Spinal cord (tissue), 10 donors: ENCODE data around the gene BGN. TPM values are rescaled to one million over a fixed set of nuclear protein-coding genes. Genes with fewer than 3 reads are reported as not detected.

ENCODE experiments used
- DNase-seq, 6 donors: peaks; one replicate each; pipeline versions ENCODE4 v3.0.0 to v3.0.0-alpha.2; 2013 to 2015; ENCODE audit warnings: low spot score in 6 of 6, low read depth in 4 of 6
- H3K27ac ChIP-seq: one replicate; pipeline ENCODE4 v1.5.1; 2013; ENCODE audit warnings: low read depth, low read length, control low read depth
- H3K27me3 ChIP-seq: one replicate; pipeline ENCODE4 v1.6.1; 2013; ENCODE audit warnings: low read length; ENCODE audit not compliant: control insufficient read depth, insufficient read depth
- H3K36me3 ChIP-seq: one replicate; pipeline ENCODE4 v1.6.1; 2013; ENCODE audit warnings: low read length; ENCODE audit not compliant: control insufficient read depth, insufficient read depth
- H3K4me1 ChIP-seq: one replicate; pipeline ENCODE4 v1.6.1; 2013; ENCODE audit warnings: low read length; ENCODE audit not compliant: control insufficient read depth, insufficient read depth
- H3K4me3 ChIP-seq: one replicate; pipeline ENCODE4 v1.5.1; 2013; ENCODE audit warnings: low read depth, low read length, control low read depth
- H3K9me3 ChIP-seq: one replicate; pipeline ENCODE4 v1.6.1; 2013; ENCODE audit warnings: low read length; ENCODE audit not compliant: control insufficient read depth, insufficient read depth
- WGBS: methylation state at CpG from one replicate; pipeline ENCODE4 v1.1.5; 2013; ENCODE audit warnings: missing lambda C conversion rate; ENCODE audit not compliant: insufficient coverage; 5-methylcytosine and 5-hydroxymethylcytosine counted together
- polyA plus RNA-seq, 2 donors: library from polyadenylated mRNA; unstranded; fragments of 120-200 nt; gene quantifications; one replicate each; pipeline ENCODE4 v1.2.1, GENCODE V29; 2013; ENCODE audit not compliant: insufficient read length in 2 of 2
- total RNA-seq, 2 donors: library from RNA; depleted of rRNA in 1 of 2; stranded (reverse); fragments of 120-200 nt in 1 of 2; fragments of >200 nt in 1 of 2; gene quantifications; one replicate each; pipeline versions ENCODE4 v1.2.3 to v1.2.4, GENCODE V29; 2013 to 2014
- donor health status: healthy.

BGN gene
- total and polyA plus RNA-seq, 4 donors = 40.2 to 136 (median 83.5) TPM

DNA sequence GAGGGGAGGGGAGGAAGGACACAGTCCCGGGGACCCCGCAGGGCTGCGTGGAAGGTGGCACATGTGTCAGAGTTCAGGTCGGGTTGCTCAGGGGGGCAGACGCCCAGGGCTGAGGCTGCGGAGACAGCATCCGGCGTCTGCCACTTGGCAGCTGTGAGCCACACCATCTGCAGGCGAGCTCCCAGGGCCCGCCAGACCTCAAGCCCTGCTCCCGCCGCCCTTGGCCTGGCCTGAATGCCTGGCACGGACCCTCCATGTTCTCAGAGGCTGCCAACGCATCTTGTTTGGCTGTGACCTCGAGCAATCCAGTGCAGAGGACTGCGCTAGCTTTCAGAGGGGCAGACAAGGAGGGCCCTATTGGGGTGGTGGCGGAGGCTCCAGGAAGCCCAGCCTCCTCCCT is 5.1 kb downstream of the BGN start:
- Histone ChIP-seq H3K4me1 (peaks cover 60% of the 10 kb centered on the region), H3K36me3 (peaks cover 4% of the 10 kb centered on the region), H3K9me3 (no peaks in the 10 kb centered on the region), H3K27me3 (peaks cover 3% of the 10 kb centered on the region), H3K4me3 (no peak overlapping the region), H3K27ac (no peak overlapping the region)
- peak in 1 of 6 donors; percentile 69 for DNase-seq
- 62% methylated on average over 16 of the region's 17 CpGs for WGBS

DNA sequence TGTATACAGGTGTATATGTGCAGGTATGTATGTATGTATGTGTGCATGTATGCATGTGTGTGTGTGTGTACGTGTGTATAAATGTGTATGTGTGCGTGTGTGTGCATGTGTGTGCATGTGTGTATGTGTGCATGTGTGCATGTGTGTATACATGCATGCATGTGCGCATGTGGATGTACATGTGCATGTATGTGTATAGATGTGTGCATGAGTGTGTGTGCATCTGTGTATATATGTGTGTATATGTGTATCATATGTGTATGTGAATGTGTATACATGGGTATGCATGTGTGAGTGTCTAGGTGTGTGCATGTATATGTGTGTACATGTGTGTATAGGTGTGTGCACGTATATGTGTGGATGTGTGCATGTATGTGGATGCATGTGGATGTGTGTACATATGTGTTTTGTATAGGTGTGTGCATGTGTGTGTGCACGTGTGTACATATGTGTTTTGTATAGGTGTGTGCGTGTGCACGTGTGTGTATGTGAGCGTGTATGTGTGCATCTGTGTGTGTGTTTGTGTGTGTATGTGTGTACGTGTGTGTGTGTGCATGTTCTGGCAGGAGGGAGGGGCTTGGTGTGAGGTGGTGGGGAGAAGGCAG is 6.0 kb downstream of the BGN start:
- peaks cover 4% of the 10 kb centered on the region for H3K36me3 ChIP-seq
- DNase-seq = no peak
- H3K27ac ChIP-seq = no peak overlapping the region
- H3K4me3 ChIP-seq = no peak overlapping the region
- peaks cover 51% of the 10 kb centered on the region for H3K4me1 ChIP-seq
- H3K27me3 ChIP-seq = peaks cover 2% of the 10 kb centered on the region
- 92% methylated on average over 9 of the region's 9 CpGs for WGBS
- no peaks in the 10 kb centered on the region for H3K9me3 ChIP-seq

- no peaks in the 10 kb centered on the region for H3K27me3 ChIP-seq
- DNase-seq = peak in 1 of 6 donors; percentile 61
- no peaks in the 10 kb centered on the region for H3K9me3 ChIP-seq
- WGBS = 72% methylated on average over 7 of the region's 8 CpGs
- peaks cover 43% of the 10 kb centered on the region for H3K4me1 ChIP-seq
- H3K27ac ChIP-seq = no peak overlapping the region
- H3K4me3 ChIP-seq = no peak overlapping the region
- H3K36me3 ChIP-seq = peaks cover 4% of the 10 kb centered on the region
These were observed 6.8 kb downstream of the BGN start for GRCh38 chrX:153501530-153501929.

- H3K4me3 ChIP-seq = no peak overlapping the region
- no peaks in the 10 kb centered on the region for H3K9me3 ChIP-seq
- no peak overlapping the region for H3K27ac ChIP-seq
- DNase-seq = no peak
- 81% methylated on average over 9 of the region's 10 CpGs for WGBS
- no peaks in the 10 kb centered on the region for H3K27me3 ChIP-seq
- peaks cover 42% of the 10 kb centered on the region for H3K4me1 ChIP-seq
- H3K36me3 ChIP-seq = peaks cover 4% of the 10 kb centered on the region
These were observed 7.4 kb downstream of the BGN start for GRCh38 chrX:153502131-153502530.

DNA sequence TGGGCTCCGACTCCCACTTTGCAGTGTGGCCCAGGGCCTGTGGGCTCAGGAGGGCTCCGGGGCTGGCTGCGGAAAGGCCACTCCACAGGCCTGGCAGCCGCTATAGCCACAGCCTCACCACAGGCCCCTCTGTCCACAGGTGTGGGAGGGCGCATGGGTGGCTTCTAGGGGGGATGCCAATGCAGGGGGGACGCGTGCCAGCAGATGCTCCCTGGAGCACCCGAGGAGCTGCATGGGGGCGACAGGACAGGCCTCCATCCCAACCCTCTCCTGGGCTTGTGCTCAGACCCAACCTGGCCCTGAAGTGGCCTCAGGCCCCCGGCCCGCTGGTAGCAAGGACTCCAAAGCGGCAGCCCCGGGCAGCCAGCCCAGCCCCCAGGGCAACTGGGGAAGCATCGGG is 8.0 kb downstream of the BGN start:
- Histone ChIP-seq H3K27ac (no peak overlapping the region), H3K4me1 (peaks cover 47% of the 10 kb centered on the region), H3K9me3 (no peaks in the 10 kb centered on the region), H3K36me3 (peaks cover 4% of the 10 kb centered on the region), H3K4me3 (no peak overlapping the region), H3K27me3 (no peaks in the 10 kb centered on the region)
- no peak for DNase-seq
- 88% methylated on average over 14 of the region's 14 CpGs for WGBS

- Histone ChIP-seq H3K27me3 (no peaks in the 10 kb centered on the region), H3K27ac (no peak overlapping the region), H3K9me3 (no peaks in the 10 kb centered on the region), H3K4me3 (no peak overlapping the region), H3K36me3 (peaks cover 4% of the 10 kb centered on the region), H3K4me1 (peaks cover 42% of the 10 kb centered on the region)
- 87% methylated on average over 26 of the region's 26 CpGs for WGBS
- no peak for DNase-seq
These were observed 9.8 kb downstream of the BGN start for GRCh38 chrX:153504445-153505016.

DNA sequence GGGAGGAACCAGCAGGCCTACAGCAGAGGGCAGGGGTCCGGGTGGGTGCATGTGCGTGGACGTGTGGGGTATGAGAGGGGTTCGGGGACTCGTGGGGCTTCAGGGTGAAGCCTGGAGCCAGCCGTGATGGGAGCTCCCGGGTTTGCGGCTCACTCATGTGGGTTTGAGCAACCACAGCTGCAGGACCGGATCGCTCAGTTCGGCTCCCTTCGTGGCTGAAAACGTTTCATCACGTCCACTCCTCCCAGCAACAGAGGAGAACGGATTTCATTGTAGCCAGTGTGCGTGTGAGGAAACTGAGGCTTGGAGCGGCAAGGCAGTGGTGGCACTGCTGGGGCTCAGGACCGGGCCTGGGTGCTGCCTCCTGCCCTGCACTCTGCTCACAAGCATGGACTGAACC is 10.6 kb downstream of the BGN start:
- WGBS = 90% methylated on average over 17 of the region's 18 CpGs
- Histone ChIP-seq H3K27me3 (no peaks in the 10 kb centered on the region), H3K36me3 (peaks cover 4% of the 10 kb centered on the region), H3K4me3 (no peak overlapping the region), H3K4me1 (peaks cover 34% of the 10 kb centered on the region), H3K27ac (no peak overlapping the region), H3K9me3 (no peaks in the 10 kb centered on the region)
- no peak for DNase-seq

- WGBS = 24% methylated on average over 13 of the region's 19 CpGs
- Histone ChIP-seq H3K27me3 (no peaks in the 10 kb centered on the region), H3K4me1 (peaks cover 22% of the 10 kb centered on the region)
These were observed 12.9 kb downstream of the BGN start for GRCh38 chrX:153507484-153508178.

GRCh38 chrX:153509592-153509991 is 14.8 kb downstream of the BGN start:
- Histone ChIP-seq H3K27me3 (no peaks in the 10 kb centered on the region), H3K4me3 (no peak overlapping the region), H3K36me3 (no peaks in the 10 kb centered on the region), H3K27ac (no peak overlapping the region), H3K9me3 (no peaks in the 10 kb centered on the region), H3K4me1 (peaks cover 18% of the 10 kb centered on the region)
- WGBS = 78% methylated on average over 14 of the region's 14 CpGs
- no peak for DNase-seq

More at GRCh38 chrX:153507484-153508178, 12.9 kb downstream of the BGN start:
- peak; percentile 24 to 87 (median 50) for DNase-seq
- Histone ChIP-seq H3K36me3 (peaks cover 4% of the 10 kb centered on the region), H3K4me3 (no peak overlapping the region), H3K9me3 (no peaks in the 10 kb centered on the region), H3K27ac (no peak overlapping the region)

- DNase-seq = no peak
- Histone ChIP-seq H3K27me3 (no peaks in the 10 kb centered on the region), H3K4me3 (no peak overlapping the region), H3K9me3 (no peaks in the 10 kb centered on the region), H3K4me1 (peaks cover 18% of the 10 kb centered on the region), H3K27ac (no peak overlapping the region), H3K36me3 (no peaks in the 10 kb centered on the region)
- WGBS = 77% methylated on average over 10 of the region's 11 CpGs
These were observed 15.6 kb downstream of the BGN start for GRCh38 chrX:153510383-153510782.
